Small intestine (tissue), 7 donors: ENCODE measurements around the gene DNER. TPM values are rescaled to one million over a fixed set of nuclear protein-coding genes. Genes with fewer than 3 reads are reported as not detected.
A peak's percentile ranks its signal among the peaks of the same experiment; 100 is the strongest.
"Not testable (repeated sequence)": the region's sequence is repeated elsewhere in the genome, so short reads cannot be mapped to it uniquely, and the experiment has no call there.

Experiments used
- DNase-seq, 2 donors: peaks; one replicate each; pipeline versions ENCODE4 v3.0.0 to v3.0.0-alpha.2; 2013
- FAIRE-seq: peaks from 2 replicates; lab custom pipeline; 2012; peaks lifted over from hg19 to GRCh38; lab: Jason Lieb, UNC
- H3K27ac ChIP-seq, 3 donors: one replicate each; pipeline ENCODE4 v1.5.1; 2013; ENCODE audit warnings: low read length in 2 of 3, mild to moderate bottlenecking in 2 of 3, control low read depth in 1 of 3, inconsistent platforms in 1 of 3, low read depth in 1 of 3, moderate library complexity in 1 of 3
- H3K27me3 ChIP-seq, 3 donors: one replicate each; pipeline ENCODE4 v1.6.1; 2013; ENCODE audit warnings: low read length in 3 of 3, inconsistent platforms in 1 of 3; ENCODE audit not compliant: control insufficient read depth in 3 of 3, insufficient read depth in 3 of 3
- H3K36me3 ChIP-seq, 3 donors: one replicate each; pipeline ENCODE4 v1.6.1; 2013; ENCODE audit warnings: low read length in 3 of 3, inconsistent platforms in 1 of 3, low read depth in 1 of 3, mild to moderate bottlenecking in 1 of 3, moderate library complexity in 1 of 3; ENCODE audit not compliant: control insufficient read depth in 3 of 3, insufficient read depth in 2 of 3
- H3K4me1 ChIP-seq, 3 donors: one replicate each; pipeline ENCODE4 v1.6.1; 2013; ENCODE audit warnings: low read length in 2 of 3, inconsistent platforms in 1 of 3, low read depth in 1 of 3, mild to moderate bottlenecking in 1 of 3, moderate library complexity in 1 of 3; ENCODE audit not compliant: control insufficient read depth in 3 of 3, insufficient read depth in 2 of 3
- H3K4me3 ChIP-seq, 3 donors: one replicate each; pipeline ENCODE4 v1.5.1; 2013; ENCODE audit warnings: low read length in 3 of 3, control low read depth in 1 of 3, inconsistent platforms in 1 of 3, low read depth in 1 of 3, mild to moderate bottlenecking in 1 of 3, moderate library complexity in 1 of 3
- H3K9me3 ChIP-seq, 2 donors: one replicate each; pipeline ENCODE4 v1.6.1; 2013; ENCODE audit warnings: low read depth in 1 of 2, low read length in 1 of 2; ENCODE audit not compliant: control insufficient read depth in 2 of 2, insufficient read depth in 1 of 2
- WGBS, 3 donors: extraction: QIAGEN DNeasy Blood & Tissue Kit; methylation state at CpG; one replicate each; pipeline ENCODE4 v1.1.7; 2013; 5-methylcytosine and 5-hydroxymethylcytosine counted together
- polyA plus RNA-seq, 4 donors: library from polyadenylated mRNA; stranded (reverse) in 3 of 4; unstranded in 1 of 4; fragments of 200-250 nt in 3 of 4; fragments of 120-200 nt in 1 of 4; gene quantifications; one replicate each; pipeline versions ENCODE4 v1.2.1 to v1.2.3, GENCODE V29; 2013
- donor health status: healthy with polysubstance abuse.
- donor health status: control.
- donor health status: control.
- donor health status: Bipolar disorder and iron deficiency.
- donor health status: healthy.

Gene DNER
- polyA plus RNA-seq, 4 donors: 0.99 to 2.4 TPM; not detected in 2

DNA sequence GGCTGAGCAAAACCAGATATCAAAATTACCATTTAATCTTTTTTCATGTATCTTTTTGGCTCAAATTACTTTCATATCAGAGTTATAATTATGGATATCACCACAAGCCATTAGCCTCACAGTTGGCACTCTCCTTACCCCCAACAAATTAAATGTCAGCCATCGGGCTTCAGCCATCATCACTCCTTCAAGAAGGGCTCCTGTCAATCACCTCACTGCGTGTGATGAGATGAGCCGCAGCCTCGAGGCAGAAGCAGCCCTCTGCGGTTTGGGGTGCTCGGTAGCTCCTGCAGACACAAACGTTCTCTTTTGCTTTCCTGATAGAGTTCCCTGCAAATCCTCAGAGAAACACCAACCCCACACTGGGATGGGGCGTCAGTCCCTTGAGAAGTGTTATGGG is 94.1 kb downstream of the DNER start:
- no peaks in the 10 kb centered on the region for H3K36me3 ChIP-seq
- DNase-seq (no peak), FAIRE-seq (no peak)
- H3K4me3 ChIP-seq: no peak overlapping the region
- 83 to 86% (median 86%) methylated on average over 8 of the region's 8 CpGs for WGBS, 3 donors
- H3K9me3 ChIP-seq: no peaks in the 10 kb centered on the region
- H3K27ac ChIP-seq: no peak overlapping the region
- H3K27me3 ChIP-seq: no peaks in the 10 kb centered on the region
- no peaks in the 10 kb centered on the region for H3K4me1 ChIP-seq

DNA sequence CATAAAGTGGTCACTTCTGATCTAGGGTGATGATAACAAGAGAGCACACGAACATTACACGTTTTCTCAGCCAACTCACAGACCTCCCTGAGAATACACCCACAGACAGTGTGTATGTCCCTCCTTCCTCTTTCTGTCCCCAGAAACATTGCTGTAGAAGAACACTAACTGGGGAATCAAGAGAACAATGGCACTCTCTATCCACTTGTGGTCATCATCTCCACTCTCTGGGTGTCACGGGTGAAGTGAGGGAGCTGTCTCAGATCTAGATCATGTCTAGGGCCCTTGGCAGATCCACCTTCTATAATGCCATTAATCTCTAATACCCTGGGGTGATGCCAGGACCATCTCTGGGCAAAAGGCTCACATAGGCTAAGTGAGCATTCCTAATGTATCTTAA is 97.9 kb downstream of the DNER start:
- no peak for FAIRE-seq
- H3K4me1 ChIP-seq: no peaks in the 10 kb centered on the region
- no peaks in the 10 kb centered on the region for H3K9me3 ChIP-seq
- WGBS, 3 donors: 73 to 85% (median 80%) methylated on average over 3 of the region's 3 CpGs
- no peak for DNase-seq
- no peaks in the 10 kb centered on the region for H3K27me3 ChIP-seq
- no peak overlapping the region for H3K4me3 ChIP-seq
- no peak overlapping the region for H3K27ac ChIP-seq
- no peaks in the 10 kb centered on the region for H3K36me3 ChIP-seq

DNA sequence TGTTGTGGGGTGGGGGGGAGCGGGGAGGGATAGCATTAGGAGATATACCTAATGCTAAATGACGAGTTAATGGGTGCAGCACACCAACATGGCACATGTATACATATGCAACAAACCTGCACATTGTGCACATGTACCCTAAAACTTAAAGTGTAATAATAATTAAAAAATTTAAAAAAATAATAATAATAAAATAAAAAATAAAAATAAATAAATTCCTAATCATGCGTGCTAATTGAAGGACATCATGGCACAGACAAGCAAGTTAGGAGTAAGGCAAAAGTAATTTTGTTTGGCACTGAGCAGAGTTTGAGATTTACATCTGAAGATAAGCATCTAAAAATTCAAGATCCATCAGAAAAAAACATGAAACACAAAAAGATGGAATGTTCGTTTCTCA is 100.3 kb downstream of the DNER start:
- not testable (repeated sequence) for H3K4me1 ChIP-seq, H3K27me3 ChIP-seq, H3K27ac ChIP-seq, H3K36me3 ChIP-seq, H3K4me3 ChIP-seq, DNase-seq, FAIRE-seq, H3K9me3 ChIP-seq
- 80 to 92% (median 91%) methylated on average over 4 of the region's 4 CpGs for WGBS, 3 donors

DNA sequence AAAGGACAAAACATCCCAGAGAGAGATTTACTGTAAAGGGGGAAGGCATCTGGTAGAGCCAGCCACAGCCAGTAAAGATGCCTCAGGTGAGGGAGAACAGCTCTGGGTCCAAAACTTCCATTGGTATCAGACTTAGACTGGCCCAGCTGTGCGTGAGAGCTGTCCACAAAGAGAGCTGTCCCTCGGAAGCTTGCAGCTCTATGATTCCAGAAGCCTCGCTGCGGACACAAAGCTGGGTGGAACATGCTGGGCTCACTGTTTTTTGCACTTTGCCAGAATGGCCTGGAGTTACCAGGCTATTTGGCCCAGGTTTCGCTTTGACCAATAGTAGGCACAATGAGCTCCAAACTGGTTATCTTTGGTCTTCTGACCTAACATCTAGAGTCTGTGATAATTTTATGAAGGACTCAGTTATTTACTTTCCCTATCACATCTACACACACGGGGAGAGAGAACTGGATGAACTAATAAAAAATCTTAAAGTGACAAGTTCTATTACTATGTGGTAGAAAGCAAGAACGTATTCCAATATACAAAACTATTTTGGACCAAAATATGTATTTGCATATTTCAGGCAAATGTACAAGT is 101.9 kb downstream of the DNER start:
- DNase-seq (no peak), FAIRE-seq (no peak)
- 51 to 73% (median 62%) methylated on average over 7 of the region's 7 CpGs for WGBS, 3 donors

DNA sequence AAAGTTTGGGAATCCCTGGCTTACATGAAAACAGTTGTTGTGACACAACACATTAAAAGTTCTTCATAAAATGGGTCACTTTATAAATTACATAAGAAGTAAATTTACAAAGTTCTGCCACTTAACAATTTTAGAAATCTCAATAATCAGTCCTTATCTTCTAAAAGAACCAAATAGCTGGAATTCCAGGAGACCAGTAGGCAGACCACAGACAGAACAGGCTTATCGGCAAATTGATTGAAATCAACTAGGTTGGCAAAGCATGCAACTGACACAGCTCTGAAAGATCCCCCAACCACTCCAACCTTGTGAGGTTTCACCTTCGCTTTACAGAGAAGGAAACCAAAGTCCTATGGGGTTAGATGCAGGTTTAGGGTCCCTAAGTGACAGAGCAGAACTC is 103.0 kb downstream of the DNER start:
- FAIRE-seq (no peak), DNase-seq (no peak)
- H3K27ac ChIP-seq: no peak overlapping the region
- H3K27me3 ChIP-seq: no peaks in the 10 kb centered on the region
- H3K4me3 ChIP-seq: no peak overlapping the region
- H3K4me1 ChIP-seq: no peaks in the 10 kb centered on the region
- H3K9me3 ChIP-seq: no peaks in the 10 kb centered on the region
- no peaks in the 10 kb centered on the region for H3K36me3 ChIP-seq
- WGBS, 3 donors: 65 to 80% (median 68%) methylated on average over 2 of the region's 2 CpGs

More for the DNA sequence above, 101.9 kb downstream of the DNER start:
- Histone ChIP-seq H3K27ac (no peak overlapping the region), H3K27me3 (no peaks in the 10 kb centered on the region), H3K4me3 (no peak overlapping the region), H3K36me3 (no peaks in the 10 kb centered on the region), H3K4me1 (no peaks in the 10 kb centered on the region), H3K9me3 (no peaks in the 10 kb centered on the region)

DNA sequence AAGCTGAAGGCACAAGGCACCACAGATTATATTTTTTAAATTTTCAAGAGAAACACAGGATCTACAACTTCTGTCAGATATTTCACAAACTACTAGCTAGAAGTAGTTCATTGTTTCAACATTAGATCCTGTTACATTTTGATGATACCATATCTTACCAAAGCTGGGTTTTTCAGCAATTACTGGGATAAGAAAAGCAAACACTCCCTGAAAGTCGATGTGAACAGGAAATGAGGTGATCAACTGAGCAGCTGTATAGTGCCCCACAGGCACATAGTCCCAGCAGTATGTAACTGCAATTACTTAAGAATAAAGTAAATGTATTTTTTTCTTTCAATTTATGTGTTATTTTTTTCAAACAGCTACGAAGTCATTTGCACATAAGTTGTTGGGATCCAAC is 103.5 kb downstream of the DNER start:
- peak in 1 of 2 donors; percentile 5 for DNase-seq
- WGBS, 3 donors: 22 to 35% (median 25%) methylated on average over 2 of the region's 2 CpGs
- Histone ChIP-seq H3K27me3 (no peaks in the 10 kb centered on the region), H3K27ac (no peak overlapping the region), H3K4me1 (no peaks in the 10 kb centered on the region), H3K36me3 (no peaks in the 10 kb centered on the region), H3K4me3 (no peak overlapping the region), H3K9me3 (no peaks in the 10 kb centered on the region)
- FAIRE-seq: no peak

DNA sequence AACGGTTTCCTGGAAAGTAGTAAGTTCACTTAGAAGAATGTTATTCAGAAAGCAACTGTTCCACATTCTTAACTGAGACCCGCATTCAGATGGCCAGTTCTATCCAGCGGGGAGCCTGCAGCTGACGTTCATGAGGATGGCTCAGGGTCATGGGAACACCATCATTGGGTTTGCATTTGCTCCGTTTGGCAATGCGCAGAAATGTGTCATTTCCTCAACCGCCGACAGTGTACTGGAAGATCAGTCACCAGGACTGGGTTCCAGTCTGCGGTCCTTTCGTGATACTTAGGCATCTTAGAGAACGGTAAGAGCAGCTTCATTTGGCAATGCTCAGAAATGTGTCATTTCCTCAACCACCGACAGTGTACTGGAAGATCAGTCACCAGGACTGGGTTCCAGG is 104.0 kb downstream of the DNER start:
- WGBS, 3 donors: 90 to 94% (median 93%) methylated on average over 12 of the region's 12 CpGs
- Histone ChIP-seq H3K27me3 (no peaks in the 10 kb centered on the region), H3K36me3 (no peaks in the 10 kb centered on the region), H3K9me3 (no peaks in the 10 kb centered on the region), H3K4me1 (no peaks in the 10 kb centered on the region), H3K4me3 (no peak overlapping the region), H3K27ac (no peak overlapping the region)
- FAIRE-seq: no peak
- no peak for DNase-seq

DNA sequence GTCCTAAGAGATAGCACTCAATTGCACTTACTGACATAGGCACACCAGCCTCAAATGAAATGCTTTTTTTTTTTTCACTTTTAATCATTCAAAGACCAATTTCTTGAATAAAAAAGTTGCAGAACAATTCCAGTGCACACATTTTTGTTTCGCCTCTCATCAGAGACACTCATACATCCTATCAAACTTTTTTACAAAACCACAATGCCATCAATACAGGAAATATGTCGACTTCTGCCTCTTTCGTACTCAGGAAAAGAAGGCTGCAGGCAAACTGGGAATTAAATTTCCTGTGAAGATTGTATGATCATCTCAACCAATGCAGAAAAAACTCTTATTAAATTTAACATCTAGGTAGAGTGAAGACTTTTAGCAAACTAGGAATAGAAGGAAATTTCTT is 112.4 kb downstream of the DNER start:
- H3K27ac ChIP-seq: no peak overlapping the region
- no peaks in the 10 kb centered on the region for H3K9me3 ChIP-seq
- no peaks in the 10 kb centered on the region for H3K36me3 ChIP-seq
- 63 to 78% (median 72%) methylated on average over 3 of the region's 3 CpGs for WGBS, 3 donors
- H3K4me1 ChIP-seq: no peaks in the 10 kb centered on the region
- H3K4me3 ChIP-seq: no peak overlapping the region
- peaks cover 0 to 1% (median 0%) of the 10 kb centered on the region in 3 donors for H3K27me3 ChIP-seq
- no peak for FAIRE-seq
- DNase-seq: no peak

DNA sequence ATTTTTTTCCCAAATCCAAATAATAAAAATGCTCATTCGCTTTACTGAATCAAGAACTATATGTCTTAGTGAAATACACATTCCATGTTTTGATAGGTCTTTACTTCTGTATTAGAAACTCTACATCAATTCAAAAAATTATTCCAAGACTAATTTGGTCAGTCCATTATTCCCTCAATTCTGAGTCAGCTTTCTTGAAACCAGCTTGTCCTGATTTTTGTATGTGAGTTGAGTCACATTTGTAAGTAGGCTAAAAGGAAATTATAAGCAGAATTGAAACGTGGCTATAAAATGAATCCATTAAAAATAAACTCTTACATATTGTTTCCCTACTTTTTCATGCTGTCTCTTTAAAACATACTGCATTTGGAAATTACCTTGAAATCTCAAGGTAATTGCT is 113.0 kb downstream of the DNER start:
- WGBS, 3 donors: 62 to 65% (median 64%) methylated on average over 2 of the region's 2 CpGs
- H3K36me3 ChIP-seq: no peaks in the 10 kb centered on the region
- no peak overlapping the region for H3K4me3 ChIP-seq
- no peak for FAIRE-seq
- no peaks in the 10 kb centered on the region for H3K9me3 ChIP-seq
- peaks cover 0 to 1% (median 0%) of the 10 kb centered on the region in 3 donors for H3K27me3 ChIP-seq
- no peak for DNase-seq
- H3K4me1 ChIP-seq: no peaks in the 10 kb centered on the region
- H3K27ac ChIP-seq: no peak overlapping the region
